Suprapubic skin (tissue), 4 donors: ENCODE results near the gene OAF.
"Not testable (repeated sequence)": the region's sequence is repeated elsewhere in the genome, so short reads cannot be mapped to it uniquely, and the experiment has no call there.

Experiments used
- CTCF ChIP-seq, 2 donors: fragments of 200-600 bp in 1 of 2; fragments of 450-650 bp in 1 of 2; sonication (generic) in 1 of 2; IDR thresholded peaks; one replicate each; pipeline ENCODE4 v1.5.1; 2016 to 2019; ENCODE audit warnings: antibody characterized with exemption in 2 of 2, mild to moderate bottlenecking in 1 of 2, moderate library complexity in 1 of 2
- EP300 ChIP-seq: sonication (generic); formaldehyde crosslinking; IDR thresholded peaks from one replicate; pipeline ENCODE4 v1.6.1; 2017; ENCODE audit warnings: antibody characterized with exemption
- POLR2A ChIP-seq, 2 donors: fragments of 450-650 bp; IDR thresholded peaks; one replicate each; pipeline ENCODE4 v1.6.1; 2017; ENCODE audit warnings: antibody characterized with exemption in 2 of 2, mild to moderate bottlenecking in 2 of 2, moderate library complexity in 2 of 2
- POLR2AphosphoS5 ChIP-seq, 3 donors: sonication (generic); formaldehyde crosslinking; IDR thresholded peaks; one replicate each; pipeline ENCODE4 v1.6.1; 2017; ENCODE audit warnings: antibody characterized with exemption in 3 of 3

- not testable (repeated sequence) for TF ChIP-seq CTCF (IDR thresholded peaks at IDR 0.05); POLR2A (IDR thresholded peaks at IDR 0.05); EP300; POLR2AphosphoS5 (IDR thresholded peaks at IDR 0.05)
Observed at GRCh38 chr11:120273956-120274355, 63.1 kb downstream of the OAF start.
